HG03457 (cell line): Measurements from ENCODE around the gene OR8D1.
"Not testable (repeated sequence)": the region's sequence is repeated elsewhere in the genome, so short reads cannot be mapped to it uniquely, and the experiment has no call there.

Source experiments
- ATAC-seq: cut with Tn5 transposase; IDR thresholded peaks from one replicate; pipeline ENCODE4 v1.9.1; 2021; ENCODE audit warnings: moderate number of reproducible peaks; ENCODE audit not compliant: unreplicated experiment

Gene OR8D1

GRCh38 chr11:124294687-124295086 lies 19.1 kb downstream of the OR8D1 start:
- ATAC-seq: no peak

DNA sequence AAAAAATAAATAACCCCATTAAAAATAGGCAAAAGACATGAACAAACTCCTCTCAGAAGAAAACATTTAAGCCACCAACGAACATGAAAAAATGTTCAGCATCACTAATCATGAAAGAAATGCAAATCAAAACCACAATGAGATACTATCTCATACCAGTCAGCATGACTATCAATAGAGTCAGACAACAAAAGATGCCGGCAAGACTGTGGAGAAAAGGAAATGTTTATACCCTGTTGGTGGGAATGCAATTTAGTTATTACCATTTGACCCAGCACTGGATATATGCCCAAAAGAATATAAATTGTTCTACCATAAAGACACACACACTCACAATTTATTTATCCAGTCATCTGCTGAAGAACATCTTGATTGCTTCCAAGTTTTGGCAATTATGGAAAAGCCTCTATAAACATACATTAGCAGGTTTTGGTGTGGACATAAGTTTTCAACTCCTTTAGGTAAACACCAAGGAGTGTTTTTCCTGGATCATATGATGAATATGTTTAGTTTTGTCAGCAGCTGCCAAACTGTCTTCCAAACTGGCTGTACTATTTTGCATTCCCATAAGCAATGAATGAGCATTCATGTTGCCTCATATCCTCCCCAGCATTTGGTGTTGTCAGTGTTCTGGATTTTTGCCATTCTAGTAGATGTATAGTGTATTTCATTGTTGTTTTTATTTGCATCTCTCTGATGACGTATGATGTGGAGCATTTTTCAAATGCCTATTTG lies 28.0 kb downstream of the OR8D1 start:
- ATAC-seq: no peak

DNA sequence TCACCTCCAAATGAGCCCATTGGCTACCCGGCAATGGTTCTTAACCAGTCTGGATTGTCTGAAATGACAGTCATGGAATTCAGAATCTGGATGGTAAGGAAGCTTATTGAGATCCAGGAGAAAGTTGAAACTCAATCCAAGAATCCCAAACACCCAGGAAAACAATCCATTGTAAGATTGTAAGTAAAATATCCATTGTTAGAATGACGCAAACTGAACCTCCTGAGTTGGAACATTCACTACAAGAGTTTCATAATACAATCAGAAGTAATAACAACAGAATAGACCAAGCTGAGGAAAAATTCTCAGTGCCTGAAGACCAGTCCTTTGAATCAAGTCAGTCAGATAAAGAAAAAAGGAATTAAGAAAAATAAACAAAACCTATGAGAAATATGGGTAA lies 35.5 kb downstream of the OR8D1 start:
- no peak for ATAC-seq

DNA sequence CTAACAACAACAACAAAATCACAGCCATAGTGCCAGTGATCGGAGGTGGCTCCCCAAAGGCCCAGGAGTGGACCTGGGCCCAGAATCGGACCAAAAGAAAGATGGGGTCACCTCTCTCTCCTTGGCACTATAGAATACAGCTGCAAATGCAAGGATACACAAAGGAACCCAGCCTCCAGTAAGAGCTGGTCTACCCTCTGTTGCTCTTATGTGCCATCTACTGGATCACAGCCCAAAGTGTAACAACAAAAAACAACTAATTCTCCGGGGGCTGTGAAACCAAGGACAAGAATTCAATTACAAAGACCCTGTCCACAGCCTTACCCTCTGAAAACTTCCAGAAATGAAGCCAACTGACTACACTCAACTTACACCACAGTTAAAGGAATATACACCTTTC lies 35.9 kb downstream of the OR8D1 start:
- ATAC-seq: no peak

GRCh38 chr11:124277207-124277606 lies 36.5 kb downstream of the OR8D1 start:
- ATAC-seq: no peak

GRCh38 chr11:124276081-124276480 lies 37.7 kb downstream of the OR8D1 start:
- no peak for ATAC-seq

DNA sequence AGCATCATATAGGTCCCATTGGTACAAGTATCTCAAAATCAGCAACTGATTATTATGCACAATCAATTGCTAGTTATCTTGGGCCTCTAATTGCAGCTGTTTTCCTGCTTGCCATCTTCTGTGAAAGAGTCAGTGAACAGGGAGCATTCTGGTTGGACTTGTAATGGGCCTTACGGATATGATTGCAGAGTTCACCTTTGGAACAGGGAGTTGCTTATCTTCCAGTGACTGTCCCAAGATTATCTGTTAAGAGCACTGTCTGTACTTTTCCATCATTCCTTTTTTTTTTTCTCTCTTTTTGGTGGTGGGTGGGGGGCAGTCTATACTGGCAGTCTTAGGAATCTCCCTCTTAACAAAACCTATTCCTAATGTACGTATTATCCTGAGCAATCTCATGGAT lies 39.7 kb downstream of the OR8D1 start:
- ATAC-seq: no peak

- not testable (repeated sequence) for ATAC-seq
Observed at GRCh38 chr11:124270886-124271285, 42.9 kb downstream of the OR8D1 start.

- not testable (repeated sequence) for ATAC-seq
Observed at GRCh38 chr11:124265041-124265440, 48.7 kb downstream of the OR8D1 start.

- no peak for ATAC-seq
Observed at GRCh38 chr11:124256076-124256475, 57.7 kb downstream of the OR8D1 start, which contains the start of gene OR8G5. Gene OR8G5 (plus strand): TSS chr11:124256376. CDS start chr11:124264932, 8,556 bp downstream.
